Stimulated activated CD4-positive, alpha-beta T cell treated with anti-CD3 and anti-CD28 coated beads, Interleukin-4, amount 100 ng/mL, for 48 hours (primary cell): Measurements from ENCODE around the gene NUBP2.
"Not testable (repeated sequence)": the region's sequence is repeated elsewhere in the genome, so short reads cannot be mapped to it uniquely, and the experiment has no call there.

Experiments used
- DNase-seq, 2 donors: peaks; one replicate each; pipeline ENCODE4 v3.0.0-alpha.2; 2020; ENCODE audit warnings: low read depth in 2 of 2

Gene NUBP2

DNA sequence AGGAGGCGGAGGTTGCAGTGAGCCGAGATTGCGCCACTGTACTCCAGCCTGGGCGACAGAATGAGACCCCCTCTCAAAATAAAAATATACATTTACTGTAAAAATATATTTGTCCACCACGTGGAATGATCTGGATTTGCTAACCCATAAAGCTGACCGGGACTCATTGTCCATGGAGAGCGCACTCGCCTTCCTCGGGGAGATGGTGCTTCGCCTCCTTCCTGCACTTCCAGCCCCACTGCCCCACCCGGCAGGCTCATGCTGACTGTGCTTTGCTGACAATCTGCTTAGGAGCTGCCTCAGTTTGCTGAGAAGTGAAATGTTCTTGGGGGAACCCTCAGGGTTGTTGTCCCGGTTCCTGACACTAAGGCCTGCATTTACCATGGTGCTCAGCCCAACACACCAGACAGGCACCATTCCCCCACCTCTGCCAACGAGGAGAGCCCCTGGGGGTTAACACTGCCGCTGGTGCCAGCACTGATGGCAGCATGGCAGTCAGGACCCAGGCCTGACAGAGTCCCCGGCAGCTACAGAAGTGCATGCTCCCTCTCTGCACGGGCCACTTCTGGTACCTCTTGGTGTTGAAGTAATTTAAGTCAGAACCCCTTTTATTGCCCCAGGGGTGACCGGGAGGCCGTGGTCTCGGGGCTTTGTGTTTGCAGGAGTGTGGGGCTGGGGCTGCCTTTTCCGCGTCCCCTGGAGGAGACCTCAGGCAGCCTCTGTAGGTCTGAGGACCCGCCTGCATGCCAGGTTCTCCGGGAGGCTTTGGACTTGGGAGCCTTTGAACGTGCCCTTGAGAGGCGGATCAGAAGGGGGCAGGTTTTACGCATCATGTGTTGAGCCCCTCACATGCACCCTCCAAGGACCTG lies 2.5 kb downstream of the NUBP2 start:
- DNase-seq, result no peak

DNA sequence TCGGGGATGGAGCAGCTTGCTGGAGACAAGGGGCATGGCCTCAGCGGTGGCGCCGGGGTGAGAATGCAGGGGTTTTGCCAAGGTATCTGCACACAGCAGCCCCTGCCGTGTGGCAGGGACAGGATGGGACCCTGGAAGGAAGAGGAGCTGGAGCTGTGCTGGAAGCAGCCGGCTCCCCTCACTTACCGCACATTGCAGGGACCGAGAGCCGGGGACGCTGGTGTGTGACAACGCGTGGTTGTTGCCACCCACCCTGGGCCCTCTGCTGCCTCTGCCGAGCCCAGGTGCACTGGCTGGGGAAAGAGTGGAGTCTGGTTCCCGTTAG lies 3.0 kb downstream of the NUBP2 start:
- no peak for DNase-seq

- no peak for DNase-seq
These were observed 3.7 kb downstream of the NUBP2 start for GRCh38 chr16:1786242-1787055.

DNA sequence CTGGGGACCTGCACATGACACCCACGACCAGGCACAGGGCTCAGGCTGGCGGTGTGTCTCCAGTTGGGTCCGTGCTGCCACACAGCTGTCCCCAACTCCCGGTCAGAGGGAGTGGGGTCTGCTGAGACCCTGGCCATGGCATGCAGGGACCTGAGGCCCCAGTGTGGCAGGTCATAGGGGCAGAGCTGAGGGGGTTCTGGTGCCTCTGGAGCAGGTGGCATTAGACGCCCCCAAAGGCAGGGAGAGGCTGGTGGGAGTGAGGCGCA lies 4.2 kb downstream of the NUBP2 start:
- no peak for DNase-seq

- DNase-seq, result no peak
These were observed 4.7 kb downstream of the NUBP2 start for GRCh38 chr16:1787322-1788094.

GRCh38 chr16:1788095-1788707 lies 5.4 kb downstream of the NUBP2 start:
- no peak for DNase-seq

DNA sequence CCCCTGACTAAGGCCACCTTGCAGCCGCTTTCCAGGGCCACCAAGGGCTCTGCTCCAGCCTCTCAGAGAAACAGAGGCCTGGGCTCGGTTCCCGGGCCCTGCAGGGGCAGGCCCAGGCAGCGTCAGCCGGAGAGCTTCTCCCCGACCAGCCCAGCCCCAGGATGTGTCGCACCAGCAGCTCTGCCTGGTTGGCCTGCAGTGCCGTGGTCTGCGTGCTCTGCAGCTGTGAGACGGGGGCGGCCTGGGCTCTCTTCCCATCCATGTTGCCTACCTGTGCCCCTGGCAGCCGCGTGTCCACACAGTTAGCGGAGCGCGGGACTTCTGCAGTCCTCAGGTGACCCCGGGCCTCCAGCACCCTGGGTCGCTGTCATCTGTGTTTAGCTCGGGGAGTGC lies 5.9 kb downstream of the NUBP2 start:
- no peak for DNase-seq

- no peak for DNase-seq
These were observed 6.9 kb downstream of the NUBP2 start for GRCh38 chr16:1789643-1790045.

- DNase-seq, result no peak
These were observed 7.5 kb downstream of the NUBP2 start for GRCh38 chr16:1790261-1790610.

GRCh38 chr16:1790611-1791255 lies 8.0 kb downstream of the NUBP2 start:
- DNase-seq, result no peak

DNA sequence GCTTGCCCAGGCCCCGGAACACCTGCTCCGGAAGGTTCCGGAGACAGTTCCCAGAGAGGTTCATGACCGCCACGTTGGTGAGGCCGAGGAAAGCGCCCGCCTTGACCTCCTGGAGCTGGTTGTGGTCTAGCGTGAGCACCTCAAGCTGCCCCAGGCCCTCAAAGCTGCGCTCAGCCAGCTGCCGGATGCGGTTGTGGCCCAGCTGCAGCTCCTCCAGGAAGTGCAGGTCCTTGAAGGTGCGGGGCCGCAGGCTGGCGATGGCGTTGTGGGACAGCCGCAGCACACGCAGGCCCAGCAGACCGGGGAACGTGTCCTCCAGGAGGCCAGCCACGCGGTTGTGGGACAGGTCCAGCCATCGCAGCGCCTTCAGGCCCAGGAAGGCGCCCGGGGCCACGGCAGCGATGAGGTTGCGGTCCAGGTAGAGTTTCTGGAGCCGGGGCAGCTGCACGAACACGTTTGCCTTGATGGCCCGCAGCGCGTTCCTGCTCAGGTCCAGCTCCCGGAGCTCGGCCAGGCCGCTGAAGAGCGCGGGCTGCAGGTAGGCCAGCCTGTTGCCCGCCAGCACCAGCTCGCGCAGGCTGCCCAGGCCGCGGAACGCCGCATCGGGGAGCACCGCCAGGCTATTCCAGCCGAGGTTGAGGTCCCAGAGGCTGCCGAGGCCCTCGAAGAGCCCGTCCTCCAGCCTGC lies 8.6 kb downstream of the NUBP2 start:
- no peak for DNase-seq

- DNase-seq, result no peak
These were observed 9.4 kb downstream of the NUBP2 start for GRCh38 chr16:1791943-1792812.

DNA sequence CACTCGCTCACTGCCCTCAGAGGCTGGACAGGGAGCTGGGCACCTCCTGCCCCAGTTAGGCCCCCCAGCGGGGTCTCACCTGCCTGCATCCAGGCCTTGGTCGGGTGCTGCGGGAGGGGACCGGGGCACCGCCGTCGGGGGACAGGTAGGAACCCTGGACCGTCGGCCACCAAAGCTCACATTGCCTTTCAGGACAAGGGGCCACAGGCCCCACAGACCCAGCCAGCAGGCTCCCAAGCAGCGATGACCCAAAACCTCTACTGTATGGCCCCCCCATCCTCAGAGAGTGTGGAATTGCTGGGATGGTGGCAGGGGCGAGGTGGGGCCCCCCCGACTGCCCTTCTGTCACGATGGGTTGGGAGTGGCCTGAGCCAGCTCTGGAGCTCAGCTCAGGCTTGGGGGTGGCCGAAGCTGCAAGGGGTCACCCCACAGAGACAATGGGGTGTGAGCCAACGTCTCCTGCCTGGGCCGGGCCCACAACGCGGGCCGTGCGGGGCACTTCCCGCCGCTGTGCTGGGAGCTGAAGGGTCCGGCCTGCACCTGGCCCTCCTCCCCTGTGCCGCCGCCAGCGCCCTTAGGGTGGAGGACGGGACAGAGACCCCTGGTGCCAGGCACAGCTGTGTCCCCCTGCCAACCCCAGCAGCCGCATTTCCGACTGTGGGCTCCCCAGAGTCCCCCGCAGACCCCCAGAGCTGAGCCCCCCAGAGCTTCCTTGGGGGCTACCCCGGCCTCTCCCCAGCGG lies 10.2 kb downstream of the NUBP2 start:
- no peak for DNase-seq

DNA sequence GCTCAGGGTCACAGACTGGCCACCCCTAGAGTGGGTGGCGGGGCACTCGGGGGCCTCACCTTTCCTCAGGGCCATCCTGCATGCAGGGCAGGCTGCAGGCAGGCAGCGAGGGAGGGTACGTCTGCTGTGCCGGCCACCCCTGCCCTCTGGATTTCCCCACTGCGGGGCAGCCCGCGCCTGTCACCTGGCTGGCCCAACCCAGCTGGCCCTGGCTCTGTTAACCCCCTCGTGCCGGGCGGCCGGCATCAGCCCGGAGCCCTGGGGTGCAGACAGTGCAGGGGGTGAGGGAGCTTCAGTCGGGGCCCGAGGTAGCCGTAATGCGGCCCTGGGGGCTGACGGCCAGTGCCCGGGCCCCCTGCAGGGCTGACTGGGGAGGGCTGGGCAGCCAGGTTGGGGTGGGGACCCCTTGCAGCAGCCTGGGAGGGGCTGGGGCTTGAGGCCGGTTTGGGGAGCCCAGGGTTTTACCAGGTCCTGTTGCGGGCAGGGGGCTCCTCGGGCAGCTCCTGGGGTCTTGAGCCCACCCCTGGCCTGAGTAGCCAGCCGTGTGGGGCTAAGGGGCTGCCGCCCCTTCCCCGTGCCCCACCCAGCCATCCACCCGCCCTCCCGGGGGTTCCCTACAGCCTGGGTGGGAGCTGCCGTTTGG lies 10.9 kb downstream of the NUBP2 start, which contains the start of gene IGFALS:
Gene IGFALS (minus strand): TSS at position 128 of the 643 bp plus-strand sequence. CDS start 53 bp downstream, at position 75.
- DNase-seq, result no peak

- no peak for DNase-seq
These were observed 11.6 kb downstream of the NUBP2 start for GRCh38 chr16:1794221-1794871.

DNA sequence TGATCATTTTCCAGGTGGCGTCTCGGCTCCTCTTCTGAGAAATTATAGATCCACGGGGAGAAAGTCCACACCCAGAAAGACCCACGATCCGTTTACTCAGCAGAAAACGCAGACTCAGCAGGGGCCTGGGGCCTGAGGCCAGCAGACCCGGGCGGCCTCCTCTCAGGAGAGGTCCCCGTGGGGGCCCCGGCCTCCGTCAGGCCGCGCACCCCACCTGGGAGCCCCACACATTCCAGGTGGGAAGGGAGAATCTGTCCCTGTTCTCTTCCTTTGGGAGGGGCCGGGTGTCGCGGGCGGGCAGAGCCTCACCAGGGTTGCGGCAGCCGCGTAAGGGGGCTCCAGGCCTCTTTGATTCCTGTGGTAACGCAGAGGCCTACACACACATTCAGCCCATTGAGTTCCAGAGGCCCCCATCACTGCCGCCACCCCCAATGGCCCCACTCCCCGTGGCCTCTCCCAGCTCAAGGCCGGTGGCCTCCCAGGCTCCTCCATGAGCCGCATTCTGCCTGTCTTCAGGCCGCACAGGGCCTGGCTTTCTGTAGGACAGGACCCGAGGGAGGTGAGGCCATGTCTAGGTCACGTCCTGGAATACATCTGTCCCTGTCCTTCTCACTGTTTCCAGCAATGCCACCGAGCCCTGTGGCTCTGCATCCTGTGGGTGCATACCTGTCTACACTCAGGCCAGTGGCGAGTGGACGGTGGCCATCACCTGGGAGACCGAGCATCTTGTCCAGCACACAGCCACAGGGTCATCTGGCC lies 12.3 kb downstream of the NUBP2 start:
- no peak for DNase-seq

GRCh38 chr16:1799263-1799662 lies 16.5 kb downstream of the NUBP2 start:
- not testable (repeated sequence) for DNase-seq

GRCh38 chr16:1800701-1801100 lies 17.9 kb downstream of the NUBP2 start:
- no peak for DNase-seq
